Endometrium (tissue), 2 donors: ENCODE measurements around the gene SYT8.
"Not testable (repeated sequence)": the region's sequence is repeated elsewhere in the genome, so short reads cannot be mapped to it uniquely, and the experiment has no call there.

Experiments used
- FAIRE-seq: peaks from 2 replicates; lab custom pipeline; 2012; peaks lifted over from hg19 to GRCh38; lab: Jason Lieb, UNC
- donor health status: control.
- donor health status: control.

Gene SYT8, protein sequence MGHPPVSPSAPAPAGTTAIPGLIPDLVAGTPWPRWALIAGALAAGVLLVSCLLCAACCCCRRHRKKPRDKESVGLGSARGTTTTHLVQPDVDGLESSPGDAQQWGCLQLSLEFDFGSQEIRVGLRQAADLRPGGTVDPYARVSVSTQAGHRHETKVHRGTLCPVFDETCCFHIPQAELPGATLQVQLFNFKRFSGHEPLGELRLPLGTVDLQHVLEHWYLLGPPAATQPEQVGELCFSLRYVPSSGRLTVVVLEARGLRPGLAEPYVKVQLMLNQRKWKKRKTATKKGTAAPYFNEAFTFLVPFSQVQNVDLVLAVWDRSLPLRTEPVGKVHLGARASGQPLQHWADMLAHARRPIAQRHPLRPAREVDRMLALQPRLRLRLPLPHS

GRCh38 chr11:1834779-1835670 is at the start of gene SYT8:
Gene SYT8 (plus strand): TSS chr11:1834990. CDS start chr11:1835106, 116 bp downstream.
- FAIRE-seq = no peak

DNA sequence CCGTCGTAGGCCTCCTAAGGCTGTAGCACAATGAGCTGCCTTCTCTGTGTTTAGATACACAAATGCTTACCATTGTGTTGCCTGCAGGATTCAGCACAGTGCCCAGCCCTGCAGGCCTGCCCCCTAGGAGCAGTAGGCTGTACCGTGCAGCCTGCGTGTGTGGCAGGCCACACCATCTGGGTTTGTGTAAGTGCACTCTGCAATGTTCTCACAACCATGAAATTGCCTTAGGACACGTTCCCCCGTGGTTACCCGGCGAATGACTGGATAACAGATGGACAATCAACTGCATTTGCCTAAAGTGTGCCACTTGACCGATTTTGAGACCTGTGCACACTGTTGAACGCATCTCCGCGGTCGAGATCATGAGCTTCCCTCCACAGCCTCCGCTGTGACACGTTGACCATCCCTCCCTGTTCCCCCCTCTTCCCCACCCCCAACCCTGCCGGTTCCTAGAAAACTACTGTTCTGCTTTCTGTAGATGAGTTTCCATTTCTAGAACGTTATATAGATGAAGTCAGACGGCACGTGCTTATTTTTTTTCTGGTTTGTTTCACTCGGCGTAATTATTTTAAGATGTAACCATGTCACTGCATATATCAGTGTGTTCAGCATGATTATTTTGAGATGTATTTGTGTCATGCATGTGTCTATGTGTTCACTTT is 48.9 kb upstream of the SYT8 start:
- FAIRE-seq = no peak

DNA sequence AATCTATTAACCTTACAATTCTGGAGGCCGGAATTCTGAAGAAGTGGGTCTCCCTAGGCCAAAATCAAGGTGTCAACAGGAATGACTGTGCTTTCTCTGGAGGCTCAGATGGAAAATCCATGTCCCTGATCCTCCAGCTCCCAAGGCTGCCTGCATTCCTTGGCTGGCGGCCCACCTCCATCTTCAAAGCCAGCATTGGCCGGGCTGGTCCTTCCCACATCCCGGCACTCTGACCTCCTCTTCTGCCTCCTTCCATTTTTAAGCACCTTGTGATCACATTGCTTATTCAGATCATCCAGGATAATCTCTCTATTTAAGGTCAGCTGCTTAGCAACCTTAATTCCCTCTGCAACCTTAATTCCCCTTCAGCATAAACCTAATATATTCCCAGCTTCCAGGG is 48.3 kb upstream of the SYT8 start:
- no peak for FAIRE-seq

DNA sequence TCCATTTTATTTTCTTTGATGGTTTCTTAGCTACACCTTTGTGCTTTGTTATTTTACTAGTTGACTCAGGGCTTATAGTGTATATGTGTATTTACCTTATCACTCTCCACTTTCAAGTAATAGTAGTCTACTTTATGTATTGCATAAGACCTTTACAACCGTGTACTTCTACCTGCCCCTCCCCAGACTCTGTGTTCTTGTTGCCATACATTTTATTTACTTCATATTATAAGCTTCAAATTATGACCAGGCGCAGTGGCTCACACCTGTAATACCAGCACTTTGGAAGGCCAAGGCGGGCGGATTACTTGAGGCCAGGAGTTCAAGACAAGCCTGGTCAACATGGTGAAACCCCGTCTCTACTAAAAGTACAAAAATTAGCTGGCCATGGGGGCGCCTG is 42.9 kb upstream of the SYT8 start:
- no peak for FAIRE-seq

- no peak for FAIRE-seq
Observed at GRCh38 chr11:1792461-1792860, 42.3 kb upstream of the SYT8 start.

- FAIRE-seq = no peak
Observed at GRCh38 chr11:1793081-1793480, 41.7 kb upstream of the SYT8 start.

GRCh38 chr11:1796413-1797011 is 38.3 kb upstream of the SYT8 start:
- no peak for FAIRE-seq

DNA sequence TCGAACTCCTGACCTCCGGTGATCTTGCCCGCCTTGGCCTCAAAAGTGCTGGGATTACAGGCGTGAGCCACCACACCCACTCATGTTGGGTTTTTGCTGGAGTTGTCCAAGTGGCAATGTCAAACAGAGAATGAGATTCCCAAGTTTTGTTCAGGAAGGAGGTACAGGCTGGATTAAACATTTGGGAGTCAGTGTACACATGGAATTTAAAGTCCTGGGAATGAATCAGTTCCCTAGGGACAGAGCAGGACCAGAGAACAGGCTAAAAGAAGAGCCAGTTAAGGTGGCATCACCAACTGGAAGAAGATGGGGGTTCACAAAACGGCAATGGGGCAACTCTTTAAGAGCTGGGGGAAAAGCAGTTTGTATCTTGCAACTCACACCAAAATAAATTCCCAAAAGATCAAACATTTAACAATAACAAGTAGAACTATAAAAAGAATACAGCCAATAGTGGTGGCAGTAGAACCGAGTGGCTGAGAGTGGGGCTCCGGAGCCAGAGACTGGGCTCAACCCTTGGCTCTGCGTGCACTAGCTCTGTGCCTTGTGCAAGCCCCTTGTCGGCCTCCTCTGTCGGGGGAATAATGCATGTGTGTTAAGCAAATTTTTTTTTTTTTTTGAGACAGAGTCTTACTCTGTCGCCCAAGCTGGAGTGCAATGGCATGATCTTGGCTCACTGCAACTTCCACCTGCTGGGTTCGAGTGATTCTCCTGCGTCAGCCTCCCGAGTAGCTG is 37.2 kb upstream of the SYT8 start:
- FAIRE-seq = no peak

GRCh38 chr11:1803246-1803645 is 31.5 kb upstream of the SYT8 start:
- no peak for FAIRE-seq

- FAIRE-seq = not testable (repeated sequence)
Observed at GRCh38 chr11:1803835-1804519, 30.8 kb upstream of the SYT8 start.

DNA sequence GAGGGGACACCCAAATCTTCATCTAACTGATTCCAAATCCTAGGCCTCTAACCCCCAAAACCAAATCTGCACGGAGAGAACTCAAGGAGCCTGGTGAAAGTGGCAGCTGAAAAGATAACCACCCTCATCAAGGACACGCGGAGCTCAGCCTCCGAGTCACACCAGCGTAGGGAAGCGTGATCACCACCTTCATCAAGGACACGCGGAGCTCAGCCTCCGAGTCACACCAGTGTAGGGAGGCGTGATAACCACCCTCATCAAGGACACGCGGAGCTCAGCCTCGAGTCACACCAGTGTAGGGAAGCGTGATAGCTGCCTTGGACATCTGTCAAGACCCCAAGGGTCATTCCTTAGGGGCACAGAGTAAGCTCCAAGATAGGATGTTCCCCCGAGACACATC is 29.3 kb upstream of the SYT8 start:
- no peak for FAIRE-seq

DNA sequence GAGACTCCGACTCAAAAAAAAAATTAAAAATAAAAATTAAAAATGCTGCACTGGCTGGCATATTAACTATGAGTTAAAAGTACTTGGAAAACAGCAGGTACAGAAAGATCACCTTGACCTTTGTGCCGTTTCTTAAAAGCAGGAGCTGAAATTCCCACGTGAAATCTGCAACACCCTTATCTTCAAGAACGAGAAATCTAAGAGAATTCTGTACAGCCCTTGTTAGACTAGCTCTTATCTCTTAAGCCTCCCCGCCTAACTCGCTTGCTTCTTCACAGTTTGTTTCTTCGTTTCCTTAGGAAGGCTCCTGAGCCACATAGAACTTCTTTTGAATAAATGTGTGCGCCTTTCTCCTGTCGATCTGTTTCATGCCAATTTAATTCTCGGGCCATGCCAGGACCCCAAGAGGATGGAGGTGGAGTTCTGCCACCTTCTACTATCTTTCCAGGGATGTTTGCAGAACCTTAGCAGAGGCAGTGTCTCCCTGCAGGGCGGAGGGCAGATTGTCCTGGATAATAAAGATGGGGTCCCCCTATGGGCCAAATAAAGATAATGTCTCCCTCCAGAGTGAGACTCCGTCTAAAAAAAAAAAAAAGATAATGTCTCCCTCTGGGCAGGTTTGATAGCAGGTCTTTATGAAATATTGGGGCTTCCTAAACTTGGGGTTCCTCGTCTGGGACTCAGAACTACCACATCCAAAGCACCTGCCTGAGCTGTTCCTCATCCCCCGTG is 27.4 kb upstream of the SYT8 start:
- FAIRE-seq = no peak

DNA sequence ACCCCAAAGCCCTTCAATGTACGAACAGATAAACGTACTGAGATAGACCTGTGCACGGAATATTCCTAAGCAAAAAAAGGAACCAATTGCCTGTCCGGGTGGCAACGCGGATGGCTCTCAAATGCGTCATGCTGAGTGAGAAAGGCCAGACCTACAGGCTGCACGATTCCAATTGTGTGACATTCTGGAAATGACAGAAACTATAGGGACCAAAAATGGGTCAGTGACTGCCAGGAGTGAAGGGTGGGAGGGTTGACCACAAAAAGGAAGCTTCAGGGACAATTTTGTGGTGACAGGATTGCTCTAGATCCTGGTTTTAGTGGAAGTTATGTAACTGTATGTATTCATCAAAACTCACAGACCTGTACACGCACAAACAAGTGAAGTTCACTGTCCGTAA is 24.0 kb upstream of the SYT8 start:
- no peak for FAIRE-seq

GRCh38 chr11:1812274-1812673 is 22.5 kb upstream of the SYT8 start:
- no peak for FAIRE-seq

DNA sequence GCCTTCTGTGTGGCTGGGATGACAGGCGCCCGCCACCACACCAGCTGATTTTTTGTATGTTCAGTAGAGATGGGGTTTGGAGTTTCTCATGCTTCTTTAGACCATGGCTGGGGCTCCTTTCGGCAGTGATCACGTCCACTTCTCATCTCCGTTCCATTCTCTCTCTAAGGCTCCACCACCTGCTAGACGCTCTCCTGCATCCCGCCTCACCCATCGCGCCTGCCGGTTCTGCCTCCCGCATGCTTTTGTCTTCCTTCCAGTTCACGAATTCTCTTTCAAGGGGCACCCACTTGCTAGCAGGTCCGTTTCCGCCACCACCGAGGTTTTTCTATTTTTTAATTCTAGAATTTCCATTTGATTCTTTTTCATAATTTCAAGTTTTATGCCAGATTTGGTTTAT is 22.0 kb upstream of the SYT8 start:
- FAIRE-seq = no peak

- not testable (repeated sequence) for FAIRE-seq
Observed at GRCh38 chr11:1813356-1813755, 21.4 kb upstream of the SYT8 start.

- no peak for FAIRE-seq
Observed at GRCh38 chr11:1814691-1815090, 20.1 kb upstream of the SYT8 start.

DNA sequence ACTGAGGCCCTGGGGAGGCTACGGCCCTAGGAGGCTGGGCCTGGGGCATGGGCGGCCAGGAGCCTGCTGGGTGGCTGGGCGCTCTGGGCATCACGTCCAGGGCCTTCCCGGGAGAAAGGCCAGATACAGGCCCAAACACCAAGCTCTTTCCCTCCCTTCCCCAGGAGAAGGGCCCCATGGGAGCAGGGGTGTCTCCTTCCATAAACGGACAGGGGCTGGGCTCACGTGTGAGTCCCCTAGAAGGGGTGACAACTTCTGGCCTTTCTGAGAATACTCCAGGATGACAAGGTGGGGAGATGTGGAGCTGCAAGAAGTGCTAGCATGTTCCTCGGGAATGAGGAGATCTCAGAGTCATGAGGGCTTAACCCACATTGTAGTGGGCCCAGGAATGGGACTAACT is 19.5 kb upstream of the SYT8 start:
- no peak for FAIRE-seq

GRCh38 chr11:1815751-1816150 is 19.0 kb upstream of the SYT8 start:
- FAIRE-seq = no peak

DNA sequence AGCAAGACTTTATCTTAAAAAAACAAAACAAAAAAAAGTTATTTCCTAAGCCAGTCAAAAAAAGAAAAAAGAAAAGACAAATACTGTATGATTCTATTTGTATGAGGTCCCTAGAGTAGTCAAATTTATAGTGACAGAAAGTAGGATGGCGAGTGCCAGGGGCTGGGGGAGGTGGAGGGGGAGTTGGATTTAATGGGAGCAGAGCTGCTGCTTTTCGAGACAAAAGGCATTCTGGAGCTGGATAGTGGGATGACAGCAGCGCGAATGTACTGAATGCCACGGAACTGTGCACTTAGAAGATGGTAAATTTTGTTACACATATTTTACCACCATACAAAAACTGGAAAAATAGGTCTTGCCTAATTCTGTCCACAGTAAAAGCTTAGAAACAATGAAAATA is 17.8 kb upstream of the SYT8 start:
- FAIRE-seq = no peak
